AG09319 (cell line): ENCODE measurements around the gene INPP5F.

Experiments
- DNase-seq: peaks from one replicate; pipeline ENCODE4 v3.0.0-alpha.2; 2010; ENCODE audit warnings: low read depth; ENCODE audit errors: extremely low read depth
- CTCF ChIP-seq: IDR thresholded peaks from 2 replicates; pipeline ENCODE4 v1.5.1; 2011; ENCODE audit warnings: low read depth, mild to moderate bottlenecking, inconsistent platforms, low read length, moderate library complexity

Gene INPP5F

DNA sequence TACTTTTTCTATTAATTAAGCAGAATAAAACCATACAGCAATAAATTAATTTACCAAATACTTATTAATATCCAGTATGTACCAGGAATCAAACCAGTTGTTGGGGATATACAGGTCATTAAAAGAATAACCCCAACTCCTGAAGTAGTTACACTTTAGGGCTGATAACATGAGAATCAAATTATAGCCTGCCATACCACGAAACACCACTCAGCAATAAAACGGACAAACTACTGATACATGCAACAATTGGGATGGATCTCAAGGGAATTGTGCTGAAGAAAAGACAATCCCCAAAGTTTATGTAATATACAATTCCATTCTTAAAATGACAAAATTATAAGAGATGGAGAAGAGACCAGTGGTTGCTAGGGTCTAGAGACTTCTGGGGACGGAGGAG is 124.1 kb downstream of the INPP5F start:
- DNase-seq = no peak
- TF ChIP-seq CTCF = no peak

- no peak for DNase-seq
- TF ChIP-seq CTCF = no peak
Measured at GRCh38 chr10:119852277-119852676, 126.4 kb downstream of the INPP5F start.

- DNase-seq = no peak
- TF ChIP-seq CTCF = no peak
Measured at GRCh38 chr10:119852822-119853221, 127.0 kb downstream of the INPP5F start.

- TF ChIP-seq CTCF = no peak
Measured at GRCh38 chr10:119853574-119853973, 127.7 kb downstream of the INPP5F start.

GRCh38 chr10:119858063-119858462 is 132.2 kb downstream of the INPP5F start:
- TF ChIP-seq CTCF = no peak

More at GRCh38 chr10:119853574-119853973, 127.7 kb downstream of the INPP5F start:
- DNase-seq = no peak

GRCh38 chr10:119859420-119860258 is 133.8 kb downstream of the INPP5F start:
- TF ChIP-seq CTCF = peak; percentile 50
- no peak for DNase-seq

More at GRCh38 chr10:119858063-119858462, 132.2 kb downstream of the INPP5F start:
- no peak for DNase-seq

- TF ChIP-seq CTCF = no peak
Measured at GRCh38 chr10:119860866-119861607, 135.2 kb downstream of the INPP5F start.

More at GRCh38 chr10:119860866-119861607, 135.2 kb downstream of the INPP5F start:
- no peak for DNase-seq
